Right forelimb (tissue), 1 donor: ENCODE data around the gene ADPRS.

ENCODE experiments used
- DNase-seq: peaks from one replicate; pipeline ENCODE4 v3.0.0-alpha.2; 2018

ADPRS gene

GRCh38 chr1:36088577-36089392 is at the start of gene ADPRS:
TSS of gene ADPRS (plus strand) at chr1:36088892. CDS start at chr1:36088905, 13 bp downstream.
- peak; percentile 93 for DNase-seq

- DNase-seq, result no peak
These were observed 48.5 kb upstream of the ADPRS start for GRCh38 chr1:36040238-36040637.

GRCh38 chr1:36051821-36052220 is 36.9 kb upstream of the ADPRS start:
- no peak for DNase-seq

- DNase-seq, result no peak
These were observed 34.7 kb upstream of the ADPRS start for GRCh38 chr1:36053978-36054377.

- no peak for DNase-seq
These were observed 33.0 kb upstream of the ADPRS start for GRCh38 chr1:36055706-36056105.

- DNase-seq, result no peak
These were observed 26.4 kb upstream of the ADPRS start for GRCh38 chr1:36062315-36062714.

GRCh38 chr1:36067871-36068270 is 20.8 kb upstream of the ADPRS start:
- DNase-seq, result no peak

- DNase-seq, result no peak
These were observed 19.8 kb upstream of the ADPRS start for GRCh38 chr1:36068866-36069265.

GRCh38 chr1:36070349-36070748 is 18.3 kb upstream of the ADPRS start:
- DNase-seq, result no peak

GRCh38 chr1:36076979-36077573 is 11.6 kb upstream of the ADPRS start:
- no peak for DNase-seq

GRCh38 chr1:36080236-36080635 is 8.5 kb upstream of the ADPRS start:
- DNase-seq, result no peak

GRCh38 chr1:36080801-36081200 is 7.9 kb upstream of the ADPRS start:
- DNase-seq, result no peak

GRCh38 chr1:36081926-36082485 is 6.7 kb upstream of the ADPRS start:
- DNase-seq, result no peak

- no peak for DNase-seq
These were observed 5.5 kb upstream of the ADPRS start for GRCh38 chr1:36083219-36083618.

GRCh38 chr1:36083635-36084496 is 4.8 kb upstream of the ADPRS start, which contains the start of gene TEKT2:
TSS of gene TEKT2 (plus strand) at chr1:36084094. CDS start at chr1:36084922, 828 bp downstream.
- DNase-seq, result peak; percentile 87

GRCh38 chr1:36084497-36085115 is 4.1 kb upstream of the ADPRS start:
- peak; percentile 51 for DNase-seq

- no peak for DNase-seq
These were observed 3.6 kb upstream of the ADPRS start for GRCh38 chr1:36085126-36085525.

GRCh38 chr1:36085686-36086526 is 2.8 kb upstream of the ADPRS start:
- DNase-seq, result no peak

GRCh38 chr1:36086529-36087232 is 2.0 kb upstream of the ADPRS start:
- DNase-seq, result no peak

GRCh38 chr1:36087233-36088123 is 1.2 kb upstream of the ADPRS start:
- no peak for DNase-seq
